RWPE1 (cell line): ENCODE measurements around the gene IRF5.
"Not testable (repeated sequence)": the region's sequence is repeated elsewhere in the genome, so short reads cannot be mapped to it uniquely, and the experiment has no call there.

Source experiments
- CTCF ChIA-PET: fragments of 350-600 bp; sonication (Branson Sonifier 250); formaldehyde crosslinking; extraction: SDS; loops from one replicate; lab custom pipeline; 2021; lab: Yijun Ruan, JAX
- POLR2A ChIA-PET: fragments of 400-600 bp; formaldehyde crosslinking; extraction: SDS; loops from one replicate; lab custom pipeline; 2020; ENCODE audit warnings: antibody characterized with exemption; ENCODE audit not compliant: low non-redundant PET; lab: Yijun Ruan, JAX
- DNase-seq: peaks from one replicate; pipeline ENCODE4 v3.0.0; 2012; ENCODE audit warnings: low spot score
- H3K27ac ChIP-seq: fragments of 450-650 bp; 2 replicates; pipeline ENCODE4 v1.5.1; 2017
- TF ChIP-seq, protein P1 (sequence below): fragments of 450-650 bp; conservative IDR thresholded peaks from 2 replicates; pipeline ENCODE4 v1.5.1; 2017; ENCODE audit warnings: low read depth, mild to moderate bottlenecking

Gene IRF5

DNA sequence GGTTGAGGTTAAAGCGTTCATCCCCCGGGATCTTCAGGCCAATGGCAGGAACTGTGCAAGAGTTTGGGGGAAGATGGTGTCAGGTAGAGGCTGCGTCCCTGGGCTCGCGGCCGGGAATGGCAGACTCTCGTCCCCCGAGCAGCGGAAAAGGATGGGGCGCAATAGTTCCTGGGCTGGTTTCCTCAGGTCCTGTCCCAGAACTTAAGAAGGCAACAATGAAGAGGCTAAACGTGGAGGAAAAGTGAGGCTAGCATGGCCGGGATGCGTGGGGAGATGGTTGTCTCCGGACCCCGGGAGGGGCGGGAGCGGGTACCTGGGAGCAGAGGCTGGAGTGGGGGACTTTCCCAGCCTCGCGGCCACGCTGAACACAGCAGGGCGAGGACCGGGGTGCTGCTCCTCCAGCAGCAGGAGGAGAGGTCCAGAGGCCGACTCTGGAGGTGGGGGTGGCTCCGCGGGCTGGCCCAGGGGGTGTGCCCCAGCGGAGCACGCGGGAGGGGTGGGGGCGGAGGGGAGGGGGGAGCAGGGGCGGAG is 882 bp downstream of the IRF5 start:
- DNase-seq: peak; percentile 7
- H3K27ac ChIP-seq: no peak overlapping the region
- ChIA-PET POLR2A (no interaction called here), CTCF (no interaction called here)
- TF ChIP-seq, protein P1, sequence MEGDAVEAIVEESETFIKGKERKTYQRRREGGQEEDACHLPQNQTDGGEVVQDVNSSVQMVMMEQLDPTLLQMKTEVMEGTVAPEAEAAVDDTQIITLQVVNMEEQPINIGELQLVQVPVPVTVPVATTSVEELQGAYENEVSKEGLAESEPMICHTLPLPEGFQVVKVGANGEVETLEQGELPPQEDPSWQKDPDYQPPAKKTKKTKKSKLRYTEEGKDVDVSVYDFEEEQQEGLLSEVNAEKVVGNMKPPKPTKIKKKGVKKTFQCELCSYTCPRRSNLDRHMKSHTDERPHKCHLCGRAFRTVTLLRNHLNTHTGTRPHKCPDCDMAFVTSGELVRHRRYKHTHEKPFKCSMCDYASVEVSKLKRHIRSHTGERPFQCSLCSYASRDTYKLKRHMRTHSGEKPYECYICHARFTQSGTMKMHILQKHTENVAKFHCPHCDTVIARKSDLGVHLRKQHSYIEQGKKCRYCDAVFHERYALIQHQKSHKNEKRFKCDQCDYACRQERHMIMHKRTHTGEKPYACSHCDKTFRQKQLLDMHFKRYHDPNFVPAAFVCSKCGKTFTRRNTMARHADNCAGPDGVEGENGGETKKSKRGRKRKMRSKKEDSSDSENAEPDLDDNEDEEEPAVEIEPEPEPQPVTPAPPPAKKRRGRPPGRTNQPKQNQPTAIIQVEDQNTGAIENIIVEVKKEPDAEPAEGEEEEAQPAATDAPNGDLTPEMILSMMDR: no peak

DNA sequence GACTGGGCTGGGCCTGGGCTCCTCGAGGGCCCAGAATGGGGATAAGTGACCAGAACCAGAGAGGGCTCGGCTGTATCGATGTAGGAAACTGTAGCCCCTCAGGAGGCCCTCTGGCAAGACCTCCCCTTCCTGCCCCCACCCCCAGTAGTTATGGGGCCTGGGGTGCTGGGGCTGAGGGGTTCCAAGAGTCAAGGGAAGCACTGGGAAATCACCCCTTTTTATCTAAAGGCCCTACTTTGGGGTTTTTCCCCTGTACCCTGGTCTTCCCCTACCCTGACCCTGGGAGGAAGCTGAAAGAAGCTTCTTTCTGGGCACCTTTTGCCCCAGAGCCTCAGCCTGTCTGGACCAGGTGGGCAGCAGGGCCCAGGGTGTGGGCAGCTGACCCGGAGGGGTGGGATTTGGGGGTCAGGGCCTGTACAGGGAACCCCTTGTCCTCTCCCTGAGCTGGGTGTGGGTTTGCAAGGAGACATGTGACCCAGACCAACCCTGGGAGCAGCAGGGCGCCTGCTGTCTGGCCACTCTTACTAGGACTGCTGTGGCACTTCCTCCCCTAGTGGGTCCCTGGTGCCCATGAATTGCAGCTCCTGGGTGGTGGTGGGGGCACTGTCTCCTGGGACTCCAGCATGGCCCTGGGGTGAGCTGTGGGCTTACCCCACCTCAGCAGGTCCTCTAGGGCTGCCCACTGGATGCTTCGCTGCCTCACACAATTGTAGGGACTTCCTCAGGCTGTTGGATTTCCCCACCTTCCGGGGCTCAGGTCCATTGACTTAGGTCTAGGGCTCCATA is 1.5 kb downstream of the IRF5 start:
- ChIA-PET CTCF (no interaction called here), POLR2A (no interaction called here)
- TF ChIP-seq, protein P1: no peak
- no peak overlapping the region for H3K27ac ChIP-seq
- DNase-seq: no peak

- no peak overlapping the region for H3K27ac ChIP-seq
- POLR2A ChIA-PET: no interaction called here
- CTCF ChIA-PET: no interaction called here
- TF ChIP-seq, protein P1: no peak
- DNase-seq: no peak
Measured at GRCh38 chr7:128939861-128940410, 2.2 kb downstream of the IRF5 start.

DNA sequence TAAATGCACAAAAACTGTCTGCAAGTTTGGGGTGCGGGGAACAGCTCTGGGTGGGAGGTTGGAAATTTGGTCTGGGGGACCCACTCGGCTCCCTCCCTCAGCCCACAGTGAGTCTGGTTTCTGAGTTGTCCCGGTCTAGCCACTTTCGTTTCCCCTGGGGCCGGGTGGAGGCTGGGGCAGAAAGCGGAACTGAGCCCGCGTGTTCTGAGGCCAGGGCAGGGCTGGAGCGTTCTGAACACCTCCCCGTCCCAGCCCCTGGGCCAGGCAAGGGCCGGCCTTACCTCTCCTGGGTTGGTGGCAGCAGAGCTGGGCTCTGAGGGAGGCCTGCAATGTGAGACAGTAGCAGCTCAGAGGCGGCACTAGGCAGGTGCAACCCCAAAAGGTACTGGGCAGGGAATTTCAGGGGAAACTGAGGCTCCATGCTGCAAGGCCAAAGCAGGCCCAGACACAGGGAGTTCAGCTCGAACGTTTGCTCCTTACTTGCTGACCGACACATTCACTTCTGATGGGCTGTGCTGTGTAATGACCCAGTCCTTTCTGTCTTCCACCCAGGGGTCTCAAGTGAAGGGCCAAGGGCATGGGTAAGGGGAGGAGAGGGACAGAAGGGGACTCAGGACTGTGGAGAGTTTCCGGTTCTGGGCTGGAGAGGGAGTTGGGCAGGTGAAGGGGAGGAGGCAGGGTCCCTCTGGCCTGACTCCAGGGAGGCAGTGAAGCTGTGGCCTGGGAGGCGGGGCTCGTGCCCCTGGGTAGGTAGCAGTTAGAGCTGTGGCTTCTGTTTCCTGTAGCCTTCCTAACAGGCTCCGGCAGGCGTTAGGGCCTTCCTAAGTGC is 3.0 kb downstream of the IRF5 start:
- no peak overlapping the region for H3K27ac ChIP-seq
- no peak for DNase-seq
- CTCF ChIA-PET: no interaction called here
- TF ChIP-seq, protein P1: no peak
- POLR2A ChIA-PET: interaction anchor here (0.6 kb wide), 1 partner anchor 191 kb away, joined by 3 read pairs; no protein-coding TSS in a partner anchor

- TF ChIP-seq, protein P1: no peak
- H3K27ac ChIP-seq: no peak overlapping the region
- DNase-seq: no peak
- CTCF ChIA-PET: no interaction called here
- POLR2A ChIA-PET: no interaction called here
Measured at GRCh38 chr7:128941323-128941890, 3.7 kb downstream of the IRF5 start.

DNA sequence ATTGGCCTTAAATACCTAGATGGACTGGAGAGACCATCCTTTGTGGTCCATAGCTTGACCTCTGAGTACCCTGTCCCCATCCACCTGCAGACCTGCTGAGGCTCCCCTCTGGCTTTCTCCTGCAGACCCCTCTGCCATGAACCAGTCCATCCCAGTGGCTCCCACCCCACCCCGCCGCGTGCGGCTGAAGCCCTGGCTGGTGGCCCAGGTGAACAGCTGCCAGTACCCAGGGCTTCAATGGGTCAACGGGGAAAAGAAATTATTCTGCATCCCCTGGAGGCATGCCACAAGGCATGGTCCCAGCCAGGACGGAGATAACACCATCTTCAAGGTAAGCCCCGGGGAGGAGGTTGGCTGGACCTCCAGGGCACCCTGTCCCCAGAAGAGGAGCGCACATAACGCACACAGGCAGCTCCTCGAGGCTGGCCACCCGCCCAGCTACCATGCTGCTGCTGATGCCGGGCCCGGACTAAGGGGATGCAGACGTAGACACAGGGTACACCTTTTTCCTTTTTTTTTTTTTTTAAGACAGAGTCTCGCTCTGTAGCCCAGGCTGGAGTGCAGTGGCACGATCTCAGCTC is 4.3 kb downstream of the IRF5 start:
- H3K27ac ChIP-seq: no peak overlapping the region
- TF ChIP-seq, protein P1: no peak
- DNase-seq: no peak
- POLR2A ChIA-PET: no interaction called here
- CTCF ChIA-PET: no interaction called here

DNA sequence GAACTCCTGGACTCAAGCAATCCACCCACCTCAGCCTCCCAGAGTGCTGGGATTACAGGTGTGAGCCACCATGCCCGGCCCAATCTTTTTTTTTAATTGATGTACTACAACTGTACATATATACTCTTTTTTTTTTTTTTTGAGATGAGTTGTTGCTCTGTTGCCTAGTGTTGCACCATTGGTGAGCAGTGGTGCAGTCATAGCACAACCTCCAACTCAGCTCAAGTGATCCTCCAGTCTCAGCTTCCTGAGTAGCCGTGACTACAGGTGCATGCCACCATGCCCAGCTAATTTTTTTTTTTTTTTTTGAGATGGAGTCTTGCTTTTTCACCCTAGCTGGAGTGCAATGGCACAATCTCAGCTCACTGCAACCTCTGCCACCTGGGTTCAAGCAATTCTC is 5.5 kb downstream of the IRF5 start:
- CTCF ChIA-PET, H3K27ac ChIP-seq, POLR2A ChIA-PET, DNase-seq: not testable (repeated sequence)
